ENCODE results near the gene PRDM16. TPM values are rescaled to one million over a fixed set of nuclear protein-coding genes. Genes with fewer than 3 reads are reported as not detected.

PRDM16 gene
- total and polyA plus RNA-seq, 2 of the 13 experiments (the other 11 are each of a cell fraction or from before 2014, with no cell fraction given) = 0.15 to 0.81 TPM

- TF ChIP-seq ZNF513 (CRISPR knock-in tag; conservative IDR thresholded peaks at IDR 0.05) = no peak
- TF ChIP-seq SRY (CRISPR knock-in tag; IDR thresholded peaks at IDR 0.05) = 0 out of 2 replicates have a peak, but pooled peaks have one; percentile 21
- TF ChIP-seq JUNB (CRISPR knock-in tag; IDR thresholded peaks at IDR 0.05; ENCODE audit: borderline replicate concordance) = no peak
- TF ChIP-seq ZNF430 (CRISPR knock-in tag; IDR thresholded peaks at IDR 0.05) = no peak; the same call in 1 of the 2 replicates
- no peak for TF ChIP-seq ZNF335 (CRISPR knock-in tag; IDR thresholded peaks at IDR 0.05)
- no peak for TF ChIP-seq ZNF577 (CRISPR knock-in tag; IDR thresholded peaks at IDR 0.05; ENCODE audit: borderline replicate concordance, low read depth)
- TF ChIP-seq KLF11 (CRISPR knock-in tag; IDR thresholded peaks at IDR 0.05) = no peak
- TF ChIP-seq ZNF253 (CRISPR knock-in tag; IDR thresholded peaks at IDR 0.05; ENCODE audit: borderline replicate concordance) = no peak
- no peak for TF ChIP-seq SNRNP70 (IDR thresholded peaks at IDR 0.05; ENCODE audit: low read depth, low read length)
- TF ChIP-seq ELF3 (CRISPR knock-in tag; IDR thresholded peaks at IDR 0.05) = peak; percentile 56
- 0 out of 2 replicates have a peak, but pooled peaks have one; percentile 14 for TF ChIP-seq SALL2 (CRISPR knock-in tag; IDR thresholded peaks at IDR 0.05)
- TF ChIP-seq STAG1 (CRISPR knock-in tag; IDR thresholded peaks at IDR 0.05) = peak; percentile 45
- no peak for TF ChIP-seq MIXL1 (CRISPR knock-in tag; IDR thresholded peaks at IDR 0.05)
Observed at GRCh38 chr1:3456964-3457909, 388.2 kb downstream of the PRDM16 start (continued).
